HL-60/S4 treated with phorbol 12-myristate 13-acetate at 8.2 ng/mL for 4 days and 3 days (cell line): ENCODE data around the gene OR51F1.
"Not testable (repeated sequence)": the region's sequence is repeated elsewhere in the genome, so short reads cannot be mapped to it uniquely, and the experiment has no call there.

Experiments used
- in situ Hi-C: fragments of 300-500 bp; cut with MboI; formaldehyde crosslinking; loops from 2 replicates; pipeline ENCODE4 v1.15.0; 2022; ENCODE audit warnings: low sequenced_read_pairs

Gene OR51F1, protein sequence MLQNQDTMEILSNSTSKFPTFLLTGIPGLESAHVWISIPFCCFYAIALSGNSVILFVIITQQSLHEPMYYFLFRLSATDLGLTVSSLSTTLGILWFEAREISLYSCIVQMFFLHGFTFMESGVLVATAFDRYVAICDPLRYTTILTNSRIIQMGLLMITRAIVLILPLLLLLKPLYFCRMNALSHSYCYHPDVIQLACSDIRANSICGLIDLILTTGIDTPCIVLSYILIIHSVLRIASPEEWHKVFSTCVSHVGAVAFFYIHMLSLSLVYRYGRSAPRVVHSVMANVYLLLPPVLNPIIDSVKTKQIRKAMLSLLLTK

GRCh38 chr11:4769838-4770237, at the start of gene OR51F1:
OR51F1 (minus strand) TSS chr11:4769938; CDS start chr11:4769938, 0 bp downstream.
- in situ Hi-C loops = no loop called here

GRCh38 chr11:4809246-4809645, 39.5 kb upstream of the OR51F1 start:
- in situ Hi-C loops = no loop called here

GRCh38 chr11:4808476-4808875, 38.7 kb upstream of the OR51F1 start:
- in situ Hi-C loops = no loop called here

- in situ Hi-C loops = no loop called here
Observed at GRCh38 chr11:4804280-4804679, 34.5 kb upstream of the OR51F1 start, which contains the start of gene OR52R1. OR52R1 (minus strand) TSS chr11:4804380; CDS start chr11:4804380, 0 bp downstream.

- in situ Hi-C loops = not testable (repeated sequence)
Observed at GRCh38 chr11:4801316-4801715, 31.6 kb upstream of the OR51F1 start.

DNA sequence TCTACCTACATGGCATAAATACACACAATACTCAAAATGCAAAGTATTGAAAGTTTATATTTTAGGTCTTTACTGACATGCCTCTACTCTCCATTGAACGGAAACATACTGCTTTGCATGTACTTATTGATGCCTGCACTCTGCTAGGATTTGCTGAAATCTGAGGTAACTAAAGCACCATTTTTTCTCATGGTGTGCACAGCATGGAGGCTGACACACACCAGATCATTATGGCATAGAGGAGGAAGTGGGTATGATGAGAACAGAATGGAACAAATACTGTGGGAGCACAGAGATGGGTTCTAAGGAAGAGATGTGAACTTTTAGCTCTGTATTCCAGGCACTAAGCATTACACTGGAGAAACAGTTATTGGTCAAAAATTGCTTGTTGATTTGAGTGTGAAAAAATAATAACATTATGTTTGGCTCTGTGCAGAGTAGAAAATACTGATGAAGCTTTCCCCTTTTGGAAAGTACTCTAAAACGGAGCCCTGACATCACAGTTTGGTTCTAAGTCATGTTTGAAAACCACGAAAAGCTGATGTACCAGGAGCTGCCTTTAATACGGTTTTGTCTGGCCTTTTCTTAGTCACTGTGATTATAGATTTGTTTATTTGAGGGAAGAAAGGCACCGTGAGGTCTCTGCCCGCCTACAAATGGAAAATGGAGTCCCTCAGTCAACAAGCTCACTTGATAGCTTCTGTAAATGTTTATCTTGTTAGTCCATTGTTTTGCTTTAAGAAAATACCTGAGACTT, 28.9 kb upstream of the OR51F1 start:
- in situ Hi-C loops = no loop called here

GRCh38 chr11:4797206-4797605, 27.5 kb upstream of the OR51F1 start:
- in situ Hi-C loops = no loop called here

DNA sequence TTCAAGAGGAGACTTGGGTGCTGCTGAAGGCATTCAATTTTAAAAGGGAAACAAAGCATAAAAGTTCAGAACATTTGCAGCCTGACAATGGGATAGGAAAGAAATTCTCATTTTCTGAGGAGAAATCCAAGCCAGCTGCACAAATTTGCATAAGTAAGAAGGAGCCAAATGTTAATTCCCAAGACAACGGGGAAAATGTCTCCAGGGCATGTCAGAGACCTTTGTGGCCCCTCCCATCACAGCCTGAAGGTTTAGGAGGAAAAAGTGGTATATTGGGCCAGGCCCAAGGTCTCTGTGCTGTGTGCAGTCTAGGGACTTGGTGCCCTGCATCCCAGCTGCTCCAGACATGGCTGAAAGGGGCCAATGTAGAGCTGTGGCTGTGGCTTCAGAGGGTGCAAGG, 12.7 kb upstream of the OR51F1 start:
- in situ Hi-C loops = no loop called here

DNA sequence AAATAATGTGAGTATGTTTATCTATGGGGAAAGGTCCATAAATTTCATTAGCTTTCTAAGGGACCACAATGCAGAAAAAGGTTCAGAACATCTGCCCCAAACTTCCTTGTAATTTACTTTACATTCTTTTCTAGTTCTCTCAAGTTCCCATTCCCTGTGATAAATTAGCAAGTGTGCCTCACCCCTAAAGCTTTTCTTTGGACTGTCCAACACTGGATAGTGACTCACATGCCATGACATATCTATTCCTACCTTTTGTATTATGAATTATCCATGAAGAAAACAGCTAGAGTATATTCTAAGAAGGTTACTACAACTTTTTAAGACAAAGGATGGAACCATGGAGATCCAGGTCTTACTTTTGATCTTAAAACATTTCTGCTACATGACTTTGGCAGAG, 1.6 kb downstream of the OR51F1 start:
- in situ Hi-C loops = no loop called here

- in situ Hi-C loops = no loop called here
Observed at GRCh38 chr11:4766420-4767043, 3.2 kb downstream of the OR51F1 start.

DNA sequence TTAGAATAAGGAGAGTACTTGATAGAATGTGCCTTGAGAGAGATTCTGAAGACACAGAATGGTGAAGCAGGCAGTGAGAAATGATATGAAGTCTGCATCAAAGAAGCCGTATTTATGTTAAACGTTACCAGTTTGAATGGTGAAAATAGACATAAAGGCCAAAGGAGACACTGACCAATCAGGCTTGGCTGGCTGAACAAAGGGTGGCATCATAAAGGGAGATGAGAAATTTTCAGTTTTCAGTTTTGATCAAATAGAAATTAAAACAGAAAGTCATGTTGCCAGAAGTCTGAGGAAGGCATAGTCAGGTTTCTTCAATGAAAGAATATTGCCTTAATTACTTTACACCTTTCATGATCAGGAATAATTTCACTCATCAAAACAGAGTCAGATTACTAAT, 6.6 kb downstream of the OR51F1 start:
- in situ Hi-C loops = no loop called here

- in situ Hi-C loops = no loop called here
Observed at GRCh38 chr11:4751201-4751600, 18.5 kb downstream of the OR51F1 start.

DNA sequence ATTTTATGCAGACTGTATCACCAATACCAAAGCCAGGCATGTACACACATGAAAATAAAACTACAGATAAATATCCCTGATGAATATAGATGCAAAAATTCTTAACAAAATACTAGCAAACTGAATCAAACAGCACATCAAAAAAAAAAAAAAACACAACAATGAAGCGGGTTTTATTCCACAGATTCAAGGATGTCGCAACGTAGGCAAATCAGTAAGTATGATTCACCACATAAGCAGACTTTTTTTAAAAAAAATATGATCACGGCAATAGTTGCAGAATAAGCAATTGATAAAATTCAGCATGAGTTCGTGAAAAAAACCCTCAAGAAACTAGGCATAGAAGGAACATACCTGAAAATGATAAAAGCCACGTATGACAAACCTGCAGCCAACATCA, 21.3 kb downstream of the OR51F1 start:
- in situ Hi-C loops = no loop called here

GRCh38 chr11:4740735-4741134, 29.0 kb downstream of the OR51F1 start:
- in situ Hi-C loops = no loop called here

DNA sequence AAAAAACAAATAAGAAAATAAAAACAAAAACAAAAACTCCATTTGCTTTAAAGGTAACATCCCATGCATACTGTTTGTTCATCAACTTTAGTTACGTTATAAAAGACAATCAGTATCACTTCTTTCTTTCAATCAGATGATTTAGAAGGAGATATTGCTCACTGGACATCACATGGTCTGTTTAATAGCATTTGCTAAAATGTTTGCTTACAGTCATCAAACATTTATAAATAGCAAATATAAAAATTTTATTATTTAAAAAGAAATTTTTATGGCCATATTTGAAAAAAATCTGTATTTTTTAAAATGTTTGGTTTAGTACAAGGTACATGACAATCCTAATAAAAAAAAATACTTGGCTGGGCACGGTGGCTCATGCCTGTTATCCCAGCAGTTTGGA, 42.6 kb downstream of the OR51F1 start:
- in situ Hi-C loops = no loop called here

DNA sequence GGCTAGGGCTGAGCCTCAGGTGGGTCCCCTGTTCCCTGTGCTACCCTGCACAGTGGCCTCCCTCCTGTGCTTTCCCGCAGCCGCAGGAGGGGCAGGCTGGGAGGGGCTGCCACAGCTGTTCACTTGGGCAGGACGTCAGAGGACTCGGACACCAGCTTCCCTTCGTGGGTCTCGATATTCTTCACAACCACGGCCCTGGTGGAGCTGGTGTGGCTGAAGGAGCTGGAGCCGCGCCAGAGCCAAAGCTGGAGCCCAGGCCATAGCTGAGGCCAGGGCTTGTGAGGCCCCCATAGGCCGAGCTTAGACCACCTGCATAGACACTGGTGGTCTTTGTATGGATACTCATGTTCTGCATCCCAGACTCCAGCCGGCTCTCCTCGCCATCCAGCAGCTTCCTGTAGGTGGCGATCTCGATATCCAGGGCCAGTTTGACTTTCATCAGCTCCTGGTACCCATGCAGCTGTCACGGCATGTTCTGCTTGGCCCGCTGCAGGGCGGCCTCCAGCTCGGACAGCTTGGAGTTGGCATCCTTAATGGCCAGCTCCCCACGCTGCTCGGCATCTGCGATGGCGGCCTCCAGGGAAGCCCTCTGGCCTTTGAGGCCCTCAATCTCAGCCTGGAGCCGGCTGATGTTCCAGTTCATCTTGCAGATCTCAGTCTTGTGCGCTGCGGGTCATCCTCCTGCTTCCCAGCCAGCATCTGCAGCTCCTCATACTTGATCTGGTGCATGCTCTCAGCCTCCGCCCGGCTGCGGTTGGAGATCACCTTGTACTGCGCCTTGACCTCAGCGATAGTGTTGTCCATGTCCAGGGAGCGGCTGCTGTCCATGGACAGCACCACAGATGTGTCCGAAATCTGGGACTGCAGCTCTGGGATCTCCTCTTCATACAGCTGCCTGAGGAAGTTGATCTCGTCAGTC, 46.9 kb downstream of the OR51F1 start:
- in situ Hi-C loops = not testable (repeated sequence)
